ENCODE results near the gene NME3. TPM values are rescaled to one million over a fixed set of nuclear protein-coding genes. Genes with fewer than 3 reads are reported as not detected.

Gene NME3
- total and polyA plus RNA-seq, 2 of the 13 experiments (the other 11 are each of a cell fraction or from before 2014, with no cell fraction given): 10.4 to 15.9 TPM

GRCh38 chr16:1746693-1747195 is 24.6 kb downstream of the NME3 start:
- Histone ChIP-seq H3K36me3 (replicated peaks in 1 of 2; ENCODE audit: control insufficient read depth in 1 of 2, insufficient read depth in 2 of 2, low read length in 2 of 2) (peaks cover 15 to 58% of the 10 kb centered on the region in 2 experiments; a peak in 4 of 5 replicates), H3K9ac (ENCODE audit: insufficient read depth, low read depth, low read length) (no peak overlapping the region), H3K4me2 (ENCODE audit: low read depth, low read length) (no peak overlapping the region), H3K27me3 (ENCODE audit: control insufficient read depth in 1 of 2, insufficient read depth in 2 of 2, low read length in 2 of 2) (no peaks in the 10 kb centered on the region), H2AFZ (ENCODE audit: low read length) (no peak overlapping the region), H3K79me2 (ENCODE audit: insufficient read depth, low read length) (no peaks in the 10 kb centered on the region), H3K9me3 (ENCODE audit: low read length) (no peaks in the 10 kb centered on the region), H3K4me1 (ENCODE audit: insufficient read depth, low read length) (no peaks in the 10 kb centered on the region), H3K27ac (ENCODE audit: extremely low read length, insufficient read depth, low read length) (no peak overlapping the region), H3K4me3 (replicated peaks in 1 of 3; ENCODE audit: insufficient read depth in 1 of 3, low read depth in 2 of 3, low read length in 3 of 3) (no peak overlapping the region), H4K20me1 (ENCODE audit: insufficient read depth, low read length) (no peaks in the 10 kb centered on the region)
- FAIRE-seq: no peak
- no peak for DNase-seq (ENCODE audit: low spot score)
- intact Hi-C loops (cut with micrococcal nuclease; ENCODE audit: unreplicated experiment) (no loop called here), in situ Hi-C loops (cut with HindIII; ENCODE audit: extremely low pct_ligation_motif_present, low pct_unique_long_range_greater_than_20kb) (no loop called here)
- ChIA-PET POLR2A (no interaction called here), CTCF (ENCODE audit: low intra/inter-chr PET ratio, low total read pairs) (no interaction called here)
- TF ChIP-seq AGO2 (optimal IDR thresholded peaks at IDR 0.05; ENCODE audit: low read depth, low read length) (peak; percentile 39), KLF12 (CRISPR knock-in tag; IDR thresholded peaks at IDR 0.05; ENCODE audit: borderline replicate concordance) (no peak)
- BruUV-seq (replicated peaks): no TSS peak
- ATAC-seq: no peak; the same call in 2 of the 3 replicates
- 99% methylated on average over 13 of the region's 31 CpGs for WGBS (ENCODE audit: low lambda C conversion rate)

- Histone ChIP-seq H3K27me3 (ENCODE audit: control insufficient read depth in 1 of 2, insufficient read depth in 2 of 2, low read length in 2 of 2) (no peaks in the 10 kb centered on the region), H3K9ac (ENCODE audit: insufficient read depth, low read depth, low read length) (no peak overlapping the region), H3K4me1 (ENCODE audit: insufficient read depth, low read length) (no peaks in the 10 kb centered on the region), H2AFZ (ENCODE audit: low read length) (no peak overlapping the region), H3K36me3 (replicated peaks in 1 of 2; ENCODE audit: control insufficient read depth in 1 of 2, insufficient read depth in 2 of 2, low read length in 2 of 2) (peaks cover 15 to 52% of the 10 kb centered on the region in 2 experiments; a peak in 4 of 5 replicates), H4K20me1 (ENCODE audit: insufficient read depth, low read length) (no peaks in the 10 kb centered on the region), H3K4me3 (replicated peaks in 1 of 3; ENCODE audit: insufficient read depth in 1 of 3, low read depth in 2 of 3, low read length in 3 of 3) (no peak overlapping the region), H3K9me3 (ENCODE audit: low read length) (no peaks in the 10 kb centered on the region), H3K4me2 (ENCODE audit: low read depth, low read length) (no peak overlapping the region), H3K79me2 (ENCODE audit: insufficient read depth, low read length) (no peaks in the 10 kb centered on the region), H3K27ac (ENCODE audit: extremely low read length, insufficient read depth, low read length) (no peak overlapping the region)
- FAIRE-seq (no peak), ATAC-seq (no peak), DNase-seq (ENCODE audit: low spot score) (no peak)
- in situ Hi-C loops (cut with HindIII; ENCODE audit: extremely low pct_ligation_motif_present, low pct_unique_long_range_greater_than_20kb) (no loop called here), intact Hi-C loops (cut with micrococcal nuclease; ENCODE audit: unreplicated experiment) (no loop called here)
- TF ChIP-seq FOSL2 (CRISPR knock-in tag; IDR thresholded peaks at IDR 0.05) (no peak), ZNF569 (CRISPR knock-in tag; IDR thresholded peaks at IDR 0.05; ENCODE audit: borderline replicate concordance) (no peak), TRAFD1 (CRISPR knock-in tag; IDR thresholded peaks at IDR 0.05; ENCODE audit: borderline replicate concordance) (no peak), ZBTB21 (CRISPR knock-in tag; IDR thresholded peaks at IDR 0.05) (no peak), ZNF33B (CRISPR knock-in tag; IDR thresholded peaks at IDR 0.05) (no peak), CEBPG (CRISPR knock-in tag; IDR thresholded peaks at IDR 0.05) (no peak), IRX3 (CRISPR knock-in tag; IDR thresholded peaks at IDR 0.05; ENCODE audit: borderline replicate concordance, low read depth) (no peak), TARDBP (CRISPR knock-in tag; IDR thresholded peaks at IDR 0.05) (no peak), PBX3 (CRISPR knock-in tag; IDR thresholded peaks at IDR 0.05; ENCODE audit: borderline replicate concordance) (no peak), ZKSCAN1 (IDR thresholded peaks at IDR 0.05; ENCODE audit: low read length) (no peak), ZNF773 (CRISPR knock-in tag; IDR thresholded peaks at IDR 0.05; ENCODE audit: borderline replicate concordance) (no peak)
- ChIA-PET CTCF (ENCODE audit: low intra/inter-chr PET ratio, low total read pairs) (no interaction called here), POLR2A (no interaction called here)
- no TSS peak for BruUV-seq (replicated peaks)
- WGBS (ENCODE audit: low lambda C conversion rate): 97% methylated on average over 22 of the region's 29 CpGs
These were observed 25.2 kb downstream of the NME3 start for GRCh38 chr16:1745900-1746692.

Measured in HepG2 (cell line).